PC-3 (cell line): Measurements from ENCODE around the gene ZNF764. TPM values are rescaled to one million over a fixed set of nuclear protein-coding genes. Genes with fewer than 3 reads are reported as not detected.

ENCODE experiments used
- ATAC-seq: fragments of 200-7000 bp; cut with Tn5 transposase; 2 replicates; pipeline ENCODE4 v1.9.1; 2020; ENCODE audit warnings: mild to moderate bottlenecking, moderate library complexity
- BruUV-seq: library from RNA; stranded (reverse); fragments of 400-500 nt; replicated peaks from 2 replicates; lab custom pipeline; 2021; lab: Mats Ljungman, UMichigan
- CTCF ChIA-PET: fragments of 300-600 bp; sonication (Branson Sonifier 250); formaldehyde crosslinking; loops from one replicate; lab custom pipeline; 2022; ENCODE audit warnings: antibody characterized with exemption; lab: Charles Lee
- POLR2A ChIA-PET: fragments of 300-600 bp; sonication (Branson Sonifier 250); formaldehyde crosslinking; loops from one replicate; lab custom pipeline; 2022; ENCODE audit warnings: antibody characterized with exemption; ENCODE audit not compliant: unreplicated experiment; lab: Charles Lee
- DNase-seq: peaks from one replicate; pipeline ENCODE4 v3.0.0-alpha.2; 2015
- H2AFZ ChIP-seq: fragments of 300-600 bp; sonication (generic); 2 replicates; pipeline ENCODE4 v1.6.0; 2016; ENCODE audit warnings: antibody characterized with exemption, low read length
- H3F3A ChIP-seq: fragments of 300-600 bp; sonication (generic); one replicate; pipeline ENCODE4 v1.6.0; 2017; ENCODE audit warnings: antibody characterized with exemption, low read length, control low read depth, mild to moderate bottlenecking; ENCODE audit not compliant: unreplicated experiment
- H3K27ac ChIP-seq: fragments of 300-600 bp; sonication (generic); 2 replicates; pipeline ENCODE4 v1.5.1; 2016; ENCODE audit warnings: mild to moderate bottlenecking, low read length
- H3K27me3 ChIP-seq: fragments of 300-600 bp; sonication (generic); 2 replicates; pipeline ENCODE4 v1.6.1; 2016; ENCODE audit warnings: low read length, mixed read lengths
- H3K36me3 ChIP-seq: fragments of 300-600 bp; sonication (generic); 2 replicates; pipeline ENCODE4 v1.6.1; 2016; ENCODE audit warnings: low read depth, mixed run types, low read length, mixed read lengths
- H3K4me1 ChIP-seq: fragments of 300-600 bp; sonication (generic); 2 replicates; pipeline ENCODE4 v1.5.1; 2016; ENCODE audit warnings: low read length; ENCODE audit not compliant: insufficient read depth
- H3K4me2 ChIP-seq: fragments of 300-600 bp; sonication (generic); 2 replicates; pipeline ENCODE4 v1.6.0; 2016; ENCODE audit warnings: low read length
- H3K4me3 ChIP-seq: fragments of 300-600 bp; sonication (generic); 2 replicates; pipeline ENCODE4 v1.5.1; 2016; ENCODE audit warnings: mild to moderate bottlenecking, low read length, mixed read lengths
- H3K79me2 ChIP-seq: fragments of 300-600 bp; sonication (generic); 2 replicates; pipeline ENCODE4 v1.6.1; 2017; ENCODE audit warnings: low read length, mixed read lengths
- H3K9ac ChIP-seq: fragments of 300-600 bp; sonication (generic); 2 replicates; pipeline ENCODE4 v1.6.0; 2016; ENCODE audit warnings: mild to moderate bottlenecking, low read length
- H3K9me2 ChIP-seq: fragments of 300-600 bp; sonication (generic); replicated peaks from 2 replicates; pipeline ENCODE4 v1.6.1; 2016; ENCODE audit warnings: mixed run types, low read length, mixed read lengths
- H3K9me3 ChIP-seq: fragments of 300-600 bp; sonication (generic); 2 replicates; pipeline ENCODE4 v1.6.1; 2016; ENCODE audit warnings: low read length, mixed read lengths
- H4K20me1 ChIP-seq: fragments of 300-600 bp; sonication (generic); 2 replicates; pipeline ENCODE4 v1.6.1; 2016; ENCODE audit warnings: low read length, mixed read lengths
- EZH2 ChIP-seq: fragments of 300-600 bp; sonication (generic); IDR thresholded peaks from one replicate; pipeline ENCODE4 v1.6.1; 2017; ENCODE audit warnings: antibody characterized with exemption, mild to moderate bottlenecking, low read length; ENCODE audit not compliant: unreplicated experiment
- EZH2phosphoT487 ChIP-seq: fragments of 300-600 bp; sonication (generic); IDR thresholded peaks from 2 replicates; pipeline ENCODE4 v1.6.1; 2018; ENCODE audit warnings: mild to moderate bottlenecking, antibody characterized with exemption, low read length, borderline replicate concordance
- intact Hi-C: fragments of 100-400 bp; cut with micrococcal nuclease; formaldehyde crosslinking; loops from 2 replicates; pipeline ENCODE4 v1.9.0; 2023
- microRNA-seq: library from miRNA; unstranded; fragments of <30 nt; microRNA quantifications from one replicate; pipeline ENCODE4 v1.1.0, GENCODE V29; 2020; ENCODE audit not compliant: unreplicated experiment
- total RNA-seq: library from RNA; depleted of rRNA; stranded (reverse); fragments of >200 nt; gene quantifications from 2 replicates; pipeline ENCODE4 v1.2.3, GENCODE V29; 2014; rRNA removed
- TF ChIP-seq, protein P1 (sequence below): fragments of 300-600 bp; sonication (generic); conservative IDR thresholded peaks from 2 replicates; pipeline ENCODE4 v1.5.1; 2017; ENCODE audit warnings: antibody characterized with exemption, low read depth, mild to moderate bottlenecking, low read length

Gene ZNF764
- total RNA-seq, 1 experiment from 2014 or later = 8.1 TPM

- intact Hi-C loops = no loop called here
- POLR2A ChIA-PET = no interaction called here
- no peaks in the 10 kb centered on the region for H3K36me3 ChIP-seq
Observed at GRCh38 chr16:30509081-30509765, 49.0 kb downstream of the ZNF764 start.

More at GRCh38 chr16:30509081-30509765, 49.0 kb downstream of the ZNF764 start:
- Histone ChIP-seq H3K4me1 (no peaks in the 10 kb centered on the region), H2AFZ (no peak overlapping the region), H3F3A (no peaks in the 10 kb centered on the region), H3K79me2 (no peaks in the 10 kb centered on the region), H3K9me3 (no peaks in the 10 kb centered on the region), H3K9ac (no peak overlapping the region), H3K27me3 (no peaks in the 10 kb centered on the region), H3K9me2 (no peaks in the 10 kb centered on the region), H3K4me3 (no peak overlapping the region), H3K4me2 (no peak overlapping the region), H4K20me1 (no peaks in the 10 kb centered on the region), H3K27ac (no peak overlapping the region)
- ATAC-seq = no peak
- CTCF ChIA-PET = interaction anchor here (0.6 kb wide), 1 partner anchor 12 kb away, joined by 5 read pairs; no protein-coding TSS in a partner anchor
- no TSS peak for BruUV-seq
- TF ChIP-seq EZH2phosphoT487 = no peak
- no peak for TF ChIP-seq EZH2
- TF ChIP-seq, protein P1, sequence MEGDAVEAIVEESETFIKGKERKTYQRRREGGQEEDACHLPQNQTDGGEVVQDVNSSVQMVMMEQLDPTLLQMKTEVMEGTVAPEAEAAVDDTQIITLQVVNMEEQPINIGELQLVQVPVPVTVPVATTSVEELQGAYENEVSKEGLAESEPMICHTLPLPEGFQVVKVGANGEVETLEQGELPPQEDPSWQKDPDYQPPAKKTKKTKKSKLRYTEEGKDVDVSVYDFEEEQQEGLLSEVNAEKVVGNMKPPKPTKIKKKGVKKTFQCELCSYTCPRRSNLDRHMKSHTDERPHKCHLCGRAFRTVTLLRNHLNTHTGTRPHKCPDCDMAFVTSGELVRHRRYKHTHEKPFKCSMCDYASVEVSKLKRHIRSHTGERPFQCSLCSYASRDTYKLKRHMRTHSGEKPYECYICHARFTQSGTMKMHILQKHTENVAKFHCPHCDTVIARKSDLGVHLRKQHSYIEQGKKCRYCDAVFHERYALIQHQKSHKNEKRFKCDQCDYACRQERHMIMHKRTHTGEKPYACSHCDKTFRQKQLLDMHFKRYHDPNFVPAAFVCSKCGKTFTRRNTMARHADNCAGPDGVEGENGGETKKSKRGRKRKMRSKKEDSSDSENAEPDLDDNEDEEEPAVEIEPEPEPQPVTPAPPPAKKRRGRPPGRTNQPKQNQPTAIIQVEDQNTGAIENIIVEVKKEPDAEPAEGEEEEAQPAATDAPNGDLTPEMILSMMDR = no peak
- DNase-seq = no peak

Small RNAs within 50 kb of the gene (microRNA-seq; reads per million reads assigned to microRNA genes)
- gene MIR4518 = not detected

Other genes with a start within 250 kb of the ZNF764 start
- gene CD2BP2, start 203.1 kb downstream of the ZNF764 start, total RNA-seq = 30.0 and 43.3 TPM in 2 replicates
- 36.0 and 52.4 TPM in 2 replicates for gene TBC1D10B, start 187.9 kb downstream of the ZNF764 start, total RNA-seq
- not detected in 2 replicates for gene MYL11, start 183.6 kb downstream of the ZNF764 start, total RNA-seq
- gene SEPTIN1, start 175.8 kb downstream of the ZNF764 start, total RNA-seq = 0.55 TPM in 1 of 2 replicates, not detected in the other
- gene ZNF48, start 163.0 kb downstream of the ZNF764 start, total RNA-seq = 8.9 and 14.2 TPM in 2 replicates
- 3.6 and 4.3 TPM in 2 replicates for gene ZNF771, start 150.8 kb downstream of the ZNF764 start, total RNA-seq
- 63.1 and 64.1 TPM in 2 replicates for gene DCTPP1, start 128.3 kb downstream of the ZNF764 start, total RNA-seq
- gene SEPHS2, start 112.5 kb downstream of the ZNF764 start, total RNA-seq = 8.4 and 16.8 TPM in 2 replicates
- not detected in 2 replicates for gene ITGAL, start 85.6 kb downstream of the ZNF764 start, total RNA-seq
- gene ZNF768, start 31.8 kb downstream of the ZNF764 start, total RNA-seq = 31.2 and 46.7 TPM in 2 replicates
- gene ZNF747, start 23.5 kb downstream of the ZNF764 start, total RNA-seq = 7.9 and 8.9 TPM in 2 replicates
- gene ZNF688, start 13.3 kb upstream of the ZNF764 start, total RNA-seq = 5.5 and 14.3 TPM in 2 replicates
- 4.9 and 5.0 TPM in 2 replicates for gene ZNF785, start 27.3 kb upstream of the ZNF764 start, total RNA-seq
- gene ZNF689, start 52.0 kb upstream of the ZNF764 start, total RNA-seq = 6.0 and 6.9 TPM in 2 replicates
- gene PRR14, start 92.6 kb upstream of the ZNF764 start, total RNA-seq = 9.6 and 14.5 TPM in 2 replicates
- gene FBRS, start 100.1 kb upstream of the ZNF764 start, total RNA-seq = 22.2 and 35.0 TPM in 2 replicates
- gene SRCAP, start 140.8 kb upstream of the ZNF764 start, total RNA-seq = 19.0 and 29.6 TPM in 2 replicates
- 28.6 and 30.9 TPM in 2 replicates for gene PHKG2, start 190.1 kb upstream of the ZNF764 start, total RNA-seq
- 8.6 and 9.6 TPM in 2 replicates for gene CFAP119, start 203.7 kb upstream of the ZNF764 start, total RNA-seq
- 64.1 and 80.2 TPM in 2 replicates for gene RNF40, start 203.9 kb upstream of the ZNF764 start, total RNA-seq
- 7.8 and 8.4 TPM in 2 replicates for gene ZNF629, start 228.8 kb upstream of the ZNF764 start, total RNA-seq